GM18951 (cell line): Measurements from ENCODE around the gene KDM4E.
"Not testable (repeated sequence)": the region's sequence is repeated elsewhere in the genome, so short reads cannot be mapped to it uniquely, and the experiment has no call there.

Source experiments
- POLR2A ChIP-seq: IDR thresholded peaks from 4 replicates; pipeline ENCODE4 v1.6.1; 2011; ENCODE audit warnings: mild to moderate bottlenecking; ENCODE audit not compliant: insufficient read length, insufficient read depth; ENCODE audit errors: extremely low read depth
- in situ Hi-C: fragments of 300-500 bp; cut with MboI; formaldehyde crosslinking; loops from one replicate; pipeline ENCODE4 v1.12.0; 2022; ENCODE audit warnings: low sequenced_read_pairs, mixed read lengths, inconsistent platforms; ENCODE audit not compliant: unreplicated experiment

Gene KDM4E

DNA sequence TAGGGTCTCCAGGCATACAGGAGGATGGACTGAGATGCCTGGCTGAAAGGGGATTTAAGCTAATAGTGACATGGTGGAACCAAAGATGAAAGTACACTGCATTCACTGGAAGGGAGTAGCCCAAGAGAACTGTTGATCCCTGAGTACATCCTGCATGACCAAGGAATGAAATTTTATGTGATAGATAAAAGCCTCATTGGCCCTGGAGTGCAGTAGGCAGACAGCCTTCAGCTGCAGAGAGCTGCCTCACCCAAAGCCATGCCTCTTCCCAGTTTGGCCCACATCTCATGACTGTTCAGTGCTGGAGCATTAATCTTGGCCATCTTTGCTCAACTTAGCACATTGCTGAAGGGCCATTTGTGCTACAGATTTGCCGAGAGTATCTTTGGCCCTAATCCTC is 8.0 kb downstream of the KDM4E start:
- no peak for TF ChIP-seq POLR2A

DNA sequence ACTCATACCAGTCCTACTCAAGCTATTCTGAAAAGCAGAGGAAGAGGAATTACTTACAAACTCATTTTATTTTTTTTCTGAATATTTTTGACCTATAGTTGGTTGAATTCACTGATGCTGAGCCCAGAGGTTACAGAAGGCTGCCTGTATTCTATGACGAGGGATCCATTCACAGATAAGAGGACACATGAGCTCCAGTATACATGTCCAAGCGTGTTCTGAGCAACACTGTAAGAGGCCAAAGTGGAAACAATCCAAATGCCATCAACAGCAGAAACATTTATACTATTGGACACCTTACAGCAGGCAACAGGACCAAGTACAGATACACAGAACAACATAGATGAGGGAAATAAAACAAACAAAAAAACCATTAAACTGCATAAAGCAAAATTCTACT is 10.3 kb downstream of the KDM4E start:
- in situ Hi-C loops, result no loop called here

More for the DNA sequence above, 8.0 kb downstream of the KDM4E start:
- in situ Hi-C loops, result no loop called here

DNA sequence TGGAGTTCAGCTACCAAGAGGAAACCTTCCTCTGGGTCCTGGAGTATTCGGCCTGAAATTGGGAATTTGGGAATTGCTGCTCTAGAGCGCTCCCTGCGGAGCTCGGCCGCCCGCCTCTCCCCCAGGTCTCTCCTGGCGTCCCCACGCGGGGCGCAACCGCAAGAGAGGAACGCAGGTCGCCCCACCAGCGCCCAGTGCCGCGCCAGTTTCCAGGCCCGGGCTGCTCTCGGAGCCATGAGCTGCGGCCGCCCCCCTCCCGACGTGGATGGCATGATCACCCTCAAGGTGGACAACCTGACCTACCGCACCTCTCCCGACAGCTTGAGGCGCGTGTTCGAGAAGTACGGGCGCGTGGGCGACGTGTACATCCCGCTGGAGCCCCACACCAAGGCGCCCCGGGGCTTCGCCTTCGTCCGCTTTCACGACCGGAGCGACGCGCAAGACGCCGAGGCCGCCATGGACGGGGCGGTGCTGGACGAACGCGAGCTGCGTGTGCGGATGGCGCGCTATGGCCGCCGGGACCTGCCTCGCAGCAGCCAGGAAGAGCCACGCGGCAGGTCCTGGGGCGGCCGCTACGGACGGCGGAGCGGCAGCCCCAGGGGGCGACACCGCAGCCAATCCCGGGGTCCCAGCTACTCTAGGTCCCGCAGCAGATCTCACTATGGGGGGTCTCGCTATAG is 12.4 kb downstream of the KDM4E start:
- in situ Hi-C loops, result not testable (repeated sequence)

More for the DNA sequence above, 10.3 kb downstream of the KDM4E start:
- TF ChIP-seq POLR2A, result no peak

DNA sequence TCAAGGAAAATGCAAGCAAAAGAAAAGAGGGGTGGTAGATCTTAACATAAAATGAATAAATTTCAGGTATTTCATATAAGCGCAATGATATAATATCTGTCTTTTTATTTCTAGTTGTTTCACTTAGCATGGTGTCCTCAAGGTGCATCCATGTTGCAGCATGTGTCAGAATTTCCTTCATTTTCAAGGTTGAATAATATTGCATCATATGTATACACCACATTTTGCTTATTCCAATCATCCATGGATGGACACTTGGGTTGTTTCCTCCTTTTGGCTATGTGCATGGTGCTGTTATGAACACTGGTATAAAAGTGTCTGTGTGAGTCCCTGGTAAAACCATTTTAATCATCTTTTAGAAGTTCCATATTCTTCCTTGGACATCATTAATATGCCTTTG is 17.2 kb downstream of the KDM4E start:
- in situ Hi-C loops, result no loop called here

DNA sequence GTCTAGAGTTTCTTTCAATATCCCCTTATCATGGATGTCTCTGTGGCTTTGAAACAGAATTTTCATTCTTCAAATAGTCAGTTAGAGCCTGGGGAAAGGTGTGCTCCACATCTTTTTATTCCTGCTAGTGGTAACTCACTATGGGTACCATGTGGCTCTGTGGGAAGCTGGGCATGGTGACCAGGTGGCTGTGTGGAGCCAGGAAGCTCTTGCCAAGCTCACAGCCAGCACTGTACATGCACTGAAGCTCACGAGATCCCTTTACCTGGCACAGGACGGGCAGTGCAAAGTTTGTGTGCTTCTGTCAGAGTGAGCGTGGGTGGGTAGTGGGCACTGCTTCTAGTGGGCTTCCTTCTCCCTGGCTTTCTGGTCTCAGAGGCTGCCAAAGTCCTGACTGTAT is 17.8 kb downstream of the KDM4E start:
- in situ Hi-C loops, result no loop called here
- no peak for TF ChIP-seq POLR2A

More for the DNA sequence above, 17.2 kb downstream of the KDM4E start:
- TF ChIP-seq POLR2A, result no peak

DNA sequence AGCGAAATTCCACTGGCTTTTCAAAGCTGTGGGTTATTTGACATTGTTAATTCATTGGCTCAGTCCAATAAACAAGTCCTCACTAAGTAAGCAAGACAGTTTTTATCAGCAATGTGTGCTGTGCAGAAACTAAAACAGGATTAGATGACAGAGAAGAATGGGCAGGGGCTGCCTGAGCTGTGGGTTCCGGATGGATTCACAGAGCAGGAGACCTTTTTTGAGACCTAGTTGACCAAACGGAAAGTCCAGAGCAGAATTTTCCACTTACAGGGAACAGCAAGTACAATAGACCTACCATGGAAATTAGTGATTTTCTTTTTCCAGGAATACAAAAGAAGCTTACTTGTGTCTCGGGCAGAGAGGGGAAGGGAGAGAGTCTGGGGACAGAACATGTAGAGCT is 19.0 kb downstream of the KDM4E start:
- in situ Hi-C loops, result no loop called here
- no peak for TF ChIP-seq POLR2A

DNA sequence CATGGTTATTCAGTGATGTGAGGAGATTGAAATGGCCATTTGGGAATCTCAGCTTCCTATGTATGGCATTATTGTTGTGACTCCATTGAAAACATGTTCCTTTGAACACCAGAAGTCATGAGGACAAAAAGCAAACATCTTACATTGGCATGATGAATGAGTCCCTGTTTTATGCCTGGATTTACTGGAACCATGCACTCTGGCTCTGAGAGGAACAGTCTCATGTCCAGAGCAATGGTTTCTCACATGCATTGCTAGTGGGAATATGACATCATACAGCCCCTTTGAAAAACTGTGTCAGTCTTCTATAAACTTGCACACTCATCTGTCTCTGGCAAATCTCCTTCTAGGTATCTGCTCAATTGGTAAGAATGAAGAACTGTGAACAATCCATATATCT is 20.8 kb downstream of the KDM4E start:
- in situ Hi-C loops, result no loop called here
- no peak for TF ChIP-seq POLR2A

DNA sequence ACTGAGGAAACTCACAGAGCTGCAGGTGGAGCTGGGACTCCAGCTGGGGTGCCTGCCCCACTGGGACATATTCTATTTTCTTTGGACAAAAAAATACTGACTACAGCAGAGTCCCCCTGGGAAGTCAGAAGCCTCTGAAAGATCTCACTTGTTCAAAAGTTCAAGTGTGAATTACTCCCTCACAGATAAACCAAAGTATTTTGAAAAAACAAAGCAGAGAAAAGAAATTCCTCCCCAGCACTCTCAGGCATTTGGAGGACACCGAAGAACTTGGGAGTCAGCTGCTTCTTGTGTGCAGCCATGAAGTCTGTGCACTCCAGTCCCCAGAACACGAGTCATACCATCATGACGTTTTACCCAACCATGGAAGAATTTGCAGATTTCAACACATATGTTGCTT is 24.1 kb downstream of the KDM4E start, which contains the start of gene KDM4F:
KDM4F (plus strand) TSS at position 301 of the 400 bp plus-strand sequence.
- in situ Hi-C loops, result not testable (repeated sequence)

DNA sequence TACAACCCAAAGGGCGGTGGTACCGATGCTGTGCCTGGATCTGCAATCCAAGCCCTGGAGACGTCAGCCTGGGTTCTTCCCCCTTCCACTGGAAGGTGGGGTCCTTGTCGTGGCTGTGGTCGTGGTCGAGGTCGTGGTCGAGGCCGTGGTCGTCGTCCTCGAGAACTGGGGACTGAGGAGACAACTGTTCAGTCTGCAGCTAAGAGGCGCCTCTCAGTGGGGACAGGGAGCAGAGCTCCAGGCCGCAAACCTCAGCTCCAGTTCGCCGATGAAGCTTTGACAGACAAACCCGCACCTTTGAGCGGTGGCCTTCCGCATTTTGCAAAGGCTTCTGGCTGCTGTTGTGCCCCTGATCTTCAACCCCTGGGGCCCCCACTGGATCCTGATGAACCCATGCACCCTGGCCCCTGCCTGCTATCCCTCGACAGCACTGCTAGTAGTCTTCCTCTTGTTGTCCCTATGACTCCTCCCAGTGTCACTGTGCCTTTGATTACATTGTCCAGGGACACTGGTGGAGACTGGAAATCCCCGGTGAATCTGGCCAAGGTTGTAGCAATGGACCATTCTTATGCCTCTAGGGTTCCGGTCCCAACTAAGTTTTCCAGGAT is 25.6 kb downstream of the KDM4E start:
- no peak for TF ChIP-seq POLR2A
- in situ Hi-C loops, result no loop called here

DNA sequence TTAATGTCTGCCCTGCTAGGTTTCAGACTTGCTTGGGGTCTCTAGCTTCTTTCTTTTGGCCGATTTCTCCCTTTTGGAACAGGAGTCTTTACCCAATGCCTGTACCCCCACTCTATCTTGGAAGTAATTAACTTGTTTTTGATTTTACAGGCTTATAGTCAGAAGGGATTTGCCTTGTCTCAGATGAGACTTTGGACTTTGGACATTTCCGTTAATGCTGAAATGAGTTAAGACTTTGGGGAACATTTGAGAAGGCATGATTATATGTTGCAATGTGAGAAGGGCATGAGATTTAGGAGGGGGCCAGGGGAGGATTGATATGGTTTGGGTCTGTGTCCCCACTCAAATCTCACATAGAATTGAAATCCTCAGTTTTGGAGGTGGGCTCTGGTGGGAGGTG is 29.3 kb downstream of the KDM4E start:
- in situ Hi-C loops, result no loop called here
- TF ChIP-seq POLR2A, result no peak

DNA sequence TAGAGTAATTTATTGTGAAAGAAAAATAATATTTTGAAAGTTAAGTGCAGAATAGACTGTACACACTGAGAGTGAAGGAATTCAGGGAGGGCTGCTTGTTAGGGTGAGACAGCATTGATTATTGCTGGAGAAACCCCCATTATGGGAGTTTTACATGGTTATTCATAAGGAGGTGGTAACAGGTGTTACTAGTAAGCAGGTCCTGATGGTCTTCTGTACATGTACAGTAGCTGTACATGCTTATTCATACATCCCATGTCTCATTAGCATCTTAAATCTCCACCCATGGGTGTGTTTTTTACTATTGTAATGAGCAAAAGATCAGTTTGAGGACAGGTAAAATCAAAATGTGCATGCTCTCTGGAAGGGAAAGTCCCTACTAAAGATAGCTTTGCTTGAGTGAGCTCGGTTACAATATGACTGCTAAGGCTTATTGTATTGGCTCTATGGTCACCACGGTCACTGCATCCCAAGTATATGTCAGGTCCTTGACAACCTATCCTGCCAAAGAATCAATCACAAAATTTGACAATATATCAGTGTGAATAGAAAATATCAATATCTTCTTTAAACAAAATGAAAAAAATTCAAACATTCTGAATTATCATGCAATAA is 30.3 kb downstream of the KDM4E start:
- no peak for TF ChIP-seq POLR2A
- in situ Hi-C loops, result no loop called here

DNA sequence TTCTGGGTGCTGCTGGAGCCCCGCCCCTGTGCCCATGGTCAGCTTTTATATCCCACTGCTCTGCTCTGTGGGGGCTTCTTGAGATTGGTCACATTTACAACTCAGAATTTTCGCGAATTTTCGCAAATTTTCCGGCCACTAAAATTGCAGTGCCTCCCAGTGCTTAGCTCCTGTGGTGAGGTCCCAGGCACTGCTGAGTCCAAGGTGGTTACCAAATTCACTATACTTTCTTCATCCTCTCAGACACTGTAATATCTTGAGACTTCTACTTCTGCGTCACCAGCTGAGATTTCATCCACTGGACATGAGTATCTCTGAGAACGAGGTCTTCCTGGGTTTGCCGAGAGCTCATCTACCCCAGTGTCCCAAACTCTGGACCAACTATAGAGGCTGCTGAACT is 32.9 kb downstream of the KDM4E start:
- no peak for TF ChIP-seq POLR2A
- in situ Hi-C loops, result no loop called here

DNA sequence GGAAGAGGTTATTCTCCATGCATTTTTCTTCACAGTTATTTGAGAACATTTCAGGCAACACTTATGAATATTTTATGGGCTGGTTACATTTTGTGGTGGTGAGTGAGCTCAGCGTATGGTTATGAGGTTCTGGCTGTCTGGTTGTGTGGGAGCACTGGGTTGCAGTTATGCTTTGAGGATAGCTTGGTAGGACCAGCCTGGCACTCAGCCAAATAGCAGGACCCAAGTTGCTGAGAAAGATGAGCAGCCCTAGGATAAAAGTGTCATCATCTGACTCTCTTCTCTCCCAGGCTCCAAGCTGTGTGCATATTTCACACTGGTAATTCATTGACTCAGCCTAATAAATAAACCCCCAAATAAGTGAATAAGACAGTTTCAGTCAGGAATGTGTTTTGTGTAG is 33.6 kb downstream of the KDM4E start:
- TF ChIP-seq POLR2A, result no peak
- in situ Hi-C loops, result no loop called here

DNA sequence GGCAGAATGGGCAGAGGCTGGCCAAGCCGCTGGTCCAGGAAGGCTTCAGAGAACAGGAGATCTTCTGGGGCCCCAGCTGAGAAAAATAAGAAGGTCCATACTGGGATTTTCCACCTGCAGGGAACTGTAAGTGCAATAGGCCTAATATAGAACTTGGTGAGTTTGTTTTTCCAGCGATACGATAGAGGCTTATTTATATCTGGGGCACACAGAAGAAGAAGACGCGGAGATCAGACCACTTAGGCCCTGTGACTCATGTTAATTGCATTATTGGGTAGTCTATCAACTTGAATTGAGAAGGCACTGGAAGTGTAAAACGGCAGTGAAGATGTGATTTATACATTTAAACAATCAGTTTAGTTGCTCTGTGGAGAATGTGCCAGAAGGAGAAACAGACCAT is 34.0 kb downstream of the KDM4E start:
- TF ChIP-seq POLR2A, result no peak
- in situ Hi-C loops, result no loop called here
